ENCODE measurements around the gene LILRB1.
A peak's percentile ranks its signal among the peaks of the same experiment; 100 is the strongest.
"Not testable (repeated sequence)": the region's sequence is repeated elsewhere in the genome, so short reads cannot be mapped to it uniquely, and the experiment has no call there.

The LILRB1 gene

DNA sequence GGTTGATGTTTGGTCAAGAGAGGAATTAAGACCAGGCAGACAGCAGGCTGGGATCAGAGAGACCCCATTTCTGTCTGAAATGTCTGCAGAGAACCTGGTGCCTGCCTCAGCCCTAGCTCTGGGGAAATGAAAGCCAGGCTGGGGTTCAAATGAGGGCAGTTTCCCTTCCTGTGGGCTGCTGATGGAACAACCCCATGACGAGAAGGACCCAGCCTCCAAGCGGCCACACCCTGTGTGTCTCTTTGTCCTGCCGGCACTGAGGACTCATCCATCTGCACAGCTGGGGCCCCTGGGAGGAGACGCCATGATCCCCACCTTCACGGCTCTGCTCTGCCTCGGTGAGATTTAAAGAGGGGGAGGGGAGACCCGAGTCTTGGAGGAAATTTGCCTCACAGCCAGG, 32.4 kb downstream of the LILRB1 start, which contains the start of gene LILRB4:
Gene LILRB4 (plus strand): TSS at position 256 of the 400 bp plus-strand sequence. CDS start 49 bp downstream, at position 305.
- DNase-seq (ENCODE audit: low read depth): no peak

DNA sequence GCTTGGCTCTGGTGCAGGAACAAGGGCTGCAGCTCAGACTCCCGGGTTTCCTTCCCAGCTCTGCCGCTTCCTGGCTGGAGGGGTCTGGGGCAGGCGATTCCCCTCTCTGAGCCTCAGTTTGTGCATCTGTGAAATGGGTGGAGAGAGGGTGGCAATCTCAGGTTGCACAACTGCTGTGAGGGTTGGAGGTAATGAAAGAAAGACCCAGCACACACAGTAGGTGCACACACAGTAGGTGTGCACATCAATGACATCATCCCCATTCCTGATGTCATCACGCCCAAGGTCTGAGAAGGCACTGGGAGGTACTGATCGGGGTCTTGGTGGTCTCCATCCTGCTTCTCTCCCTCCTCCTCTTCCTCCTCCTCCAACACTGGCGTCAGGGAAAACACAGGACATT, 35.2 kb downstream of the LILRB1 start:
- no peak for DNase-seq (ENCODE audit: low read depth)

DNA sequence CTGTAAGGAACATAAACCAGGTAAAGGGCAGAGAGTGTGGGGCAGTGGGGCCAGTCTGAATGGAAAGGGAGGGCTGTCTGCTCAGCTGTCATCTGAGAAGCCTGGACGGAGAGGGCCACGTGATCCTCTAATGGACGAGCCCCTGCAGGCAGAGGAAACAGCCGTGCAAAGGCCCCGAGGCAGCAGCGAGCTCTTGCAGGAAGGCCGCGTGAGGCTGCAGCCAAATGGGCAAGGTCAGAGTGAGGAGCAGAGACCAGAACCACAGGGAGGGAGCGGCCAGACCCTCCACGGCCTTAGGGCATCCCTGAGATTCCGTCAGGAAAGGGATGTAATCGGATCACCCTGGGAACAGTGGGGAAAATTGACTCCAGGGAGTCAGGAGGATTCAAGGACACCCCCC, 36.9 kb downstream of the LILRB1 start:
- DNase-seq (ENCODE audit: low read depth): no peak

DNA sequence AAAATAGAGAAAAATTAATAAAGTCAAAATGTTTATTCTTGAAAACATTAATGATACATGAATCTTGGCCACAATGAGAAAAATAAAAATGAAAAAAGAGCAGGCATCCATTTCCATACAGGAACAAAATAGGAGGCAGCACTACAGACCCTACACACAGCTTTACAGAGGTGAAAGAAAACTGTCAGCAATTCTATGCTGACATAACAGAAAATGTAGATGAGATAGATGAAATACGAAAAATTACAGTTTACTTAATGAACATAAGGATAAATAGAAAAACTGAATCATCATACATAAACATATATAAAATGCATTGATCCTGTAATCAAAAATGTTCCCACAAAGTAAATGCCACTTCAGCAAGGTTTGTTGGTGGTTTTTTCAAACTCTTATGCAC, 38.1 kb downstream of the LILRB1 start:
- no peak for DNase-seq (ENCODE audit: low read depth)

DNA sequence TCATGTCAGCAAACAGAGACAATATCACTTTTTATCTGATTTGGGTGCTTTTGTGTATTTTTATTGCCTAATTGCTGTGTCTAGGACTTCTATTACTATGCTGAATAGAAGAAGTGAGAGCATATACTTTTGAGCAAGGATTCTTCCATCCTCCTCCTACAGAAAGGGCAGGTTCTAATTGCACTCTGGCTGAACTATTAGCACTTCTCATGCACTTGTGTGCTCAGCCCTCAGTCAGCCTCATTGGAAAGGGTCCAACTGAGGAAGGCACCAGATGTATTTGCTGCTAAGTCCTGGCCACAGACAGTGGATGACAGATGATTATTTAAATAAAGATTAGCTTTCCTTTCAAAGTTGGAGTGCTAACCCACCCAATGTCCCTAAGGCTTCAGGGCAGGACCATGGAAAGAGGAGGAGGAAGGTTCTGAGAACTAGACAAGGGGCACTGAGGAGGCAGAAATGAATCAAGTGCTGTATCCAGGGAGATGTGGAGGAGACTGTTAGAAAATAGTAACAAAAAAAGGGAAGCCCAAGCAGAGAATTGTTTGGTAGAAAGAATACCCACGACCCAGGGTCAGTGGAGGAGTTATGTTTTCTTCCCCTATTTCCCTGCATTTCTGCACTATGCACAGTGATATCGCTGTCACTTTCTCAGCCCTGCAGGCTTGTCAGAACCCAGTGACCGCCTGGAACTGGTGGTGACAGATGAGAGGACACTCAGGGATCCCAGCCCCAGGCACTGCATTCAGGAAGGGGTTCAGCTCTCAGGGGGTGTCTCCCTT, 40.5 kb downstream of the LILRB1 start:
- no peak for DNase-seq (ENCODE audit: low read depth)

DNA sequence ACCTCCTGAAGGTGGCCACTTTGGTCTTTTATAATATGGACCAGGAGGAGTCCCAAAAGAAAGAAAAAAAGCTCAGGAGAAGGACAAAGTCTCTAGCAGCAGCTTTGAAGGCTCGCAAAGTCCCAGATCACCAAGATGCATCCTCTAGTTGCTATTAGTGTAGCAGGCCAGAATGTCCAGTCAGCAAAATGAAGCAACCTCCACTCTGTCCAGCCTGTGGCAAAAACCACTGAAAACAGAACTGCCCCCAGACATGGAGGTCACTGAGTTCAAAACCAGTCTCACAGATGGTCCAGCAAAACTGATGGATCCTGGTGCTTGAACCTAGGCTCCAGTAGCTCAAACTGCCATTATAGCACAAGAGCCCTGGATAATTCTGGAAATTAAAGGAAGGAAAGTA, 42.9 kb downstream of the LILRB1 start:
- DNase-seq (ENCODE audit: low read depth): no peak

DNA sequence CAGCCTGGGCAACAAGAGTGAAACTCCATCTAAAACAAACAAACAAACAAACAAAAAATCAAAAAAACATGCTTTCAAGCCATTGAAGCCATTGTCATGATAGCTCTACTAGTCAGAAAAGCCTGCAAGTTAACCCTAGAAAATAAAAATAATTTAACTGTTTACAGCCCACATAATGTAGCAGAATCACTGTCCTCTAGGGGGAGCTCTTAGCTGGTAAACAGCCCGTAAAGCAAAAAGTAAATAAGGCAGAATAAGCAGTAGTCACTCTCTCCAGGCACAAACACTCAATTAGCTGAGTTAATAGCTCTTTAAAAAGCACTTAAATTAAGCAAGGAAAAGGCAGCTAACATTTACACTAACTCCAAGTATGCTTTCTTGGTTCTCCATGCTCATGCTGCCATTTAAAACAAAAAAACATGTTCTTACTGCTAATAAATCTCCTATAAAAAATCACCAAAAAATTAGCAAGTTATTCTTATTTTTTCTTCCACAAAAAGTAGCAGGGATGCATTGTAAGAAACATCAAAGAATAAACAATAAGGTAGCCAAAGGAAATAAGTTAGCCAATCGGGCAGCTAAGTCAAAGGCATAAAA, 43.8 kb downstream of the LILRB1 start:
- DNase-seq (ENCODE audit: low read depth): peak; percentile 64

DNA sequence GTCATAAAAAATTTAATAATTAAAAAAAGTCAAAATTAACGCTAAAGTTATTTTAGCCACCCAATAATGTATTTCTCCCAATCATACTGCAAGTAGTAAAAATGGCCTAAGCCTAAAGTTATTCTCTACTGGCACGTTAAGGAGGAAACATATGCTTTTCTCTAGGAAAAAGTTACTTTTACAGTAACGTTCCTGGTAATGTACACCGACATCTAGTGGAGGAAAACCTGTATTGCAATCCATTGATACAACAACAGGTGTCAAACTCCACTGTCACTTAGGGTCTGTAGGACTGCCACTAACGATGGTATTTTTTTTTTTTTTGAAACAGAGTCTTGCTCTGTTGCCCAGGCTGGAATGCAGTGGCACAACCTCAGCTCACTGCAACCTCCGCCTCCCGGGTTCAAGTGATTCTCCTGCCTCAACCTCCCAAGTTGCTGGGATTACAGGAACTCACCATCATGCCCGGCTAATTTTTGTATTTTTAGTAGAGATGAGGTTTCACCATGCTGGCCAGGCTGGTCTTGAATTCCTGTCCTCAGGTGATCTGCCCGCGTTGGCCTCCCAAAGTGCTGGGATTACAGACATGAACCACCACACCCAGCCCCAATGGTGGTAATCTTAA, 46.0 kb downstream of the LILRB1 start:
- DNase-seq (ENCODE audit: low read depth): peak; percentile 51

DNA sequence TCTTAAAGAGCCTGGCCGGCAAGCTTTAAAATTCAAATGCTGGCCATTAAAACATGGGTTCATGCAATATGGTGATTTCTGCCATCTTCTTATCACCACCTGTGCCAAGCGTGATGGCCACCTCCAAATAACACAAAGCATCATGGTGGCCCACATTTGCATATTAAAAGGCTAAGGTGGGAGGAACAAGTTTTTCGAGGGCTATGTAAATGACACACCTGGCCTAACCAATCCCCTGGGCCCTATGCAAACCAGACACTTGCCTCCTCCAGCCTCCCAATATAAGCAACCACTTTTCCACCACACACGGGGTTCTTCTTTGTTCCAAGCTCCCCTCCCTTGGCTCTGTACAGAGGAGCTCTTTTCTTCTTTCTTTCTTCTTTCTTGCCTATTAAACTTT, 46.9 kb downstream of the LILRB1 start:
- DNase-seq (ENCODE audit: low read depth): no peak

DNA sequence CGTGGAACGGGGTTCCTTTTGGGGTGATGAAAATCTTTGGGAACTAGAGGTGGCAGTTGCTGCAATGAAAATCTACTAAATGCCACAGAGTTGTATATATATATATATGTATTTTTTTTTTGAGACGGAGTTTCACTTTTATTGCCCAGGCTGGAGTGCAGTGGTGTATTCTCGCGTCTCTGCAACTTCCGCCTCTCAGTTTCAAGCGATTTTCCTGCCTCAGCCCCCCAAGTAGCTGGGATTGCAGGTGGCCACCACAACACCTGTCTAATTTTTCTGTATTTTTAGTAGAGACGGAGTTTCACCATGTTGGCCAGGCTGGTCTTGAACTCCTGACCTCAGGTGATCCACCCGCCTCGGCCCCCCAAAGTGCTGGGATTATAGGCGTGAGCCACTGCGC, 51.3 kb downstream of the LILRB1 start:
- not testable (repeated sequence) for DNase-seq (ENCODE audit: low read depth)

DNA sequence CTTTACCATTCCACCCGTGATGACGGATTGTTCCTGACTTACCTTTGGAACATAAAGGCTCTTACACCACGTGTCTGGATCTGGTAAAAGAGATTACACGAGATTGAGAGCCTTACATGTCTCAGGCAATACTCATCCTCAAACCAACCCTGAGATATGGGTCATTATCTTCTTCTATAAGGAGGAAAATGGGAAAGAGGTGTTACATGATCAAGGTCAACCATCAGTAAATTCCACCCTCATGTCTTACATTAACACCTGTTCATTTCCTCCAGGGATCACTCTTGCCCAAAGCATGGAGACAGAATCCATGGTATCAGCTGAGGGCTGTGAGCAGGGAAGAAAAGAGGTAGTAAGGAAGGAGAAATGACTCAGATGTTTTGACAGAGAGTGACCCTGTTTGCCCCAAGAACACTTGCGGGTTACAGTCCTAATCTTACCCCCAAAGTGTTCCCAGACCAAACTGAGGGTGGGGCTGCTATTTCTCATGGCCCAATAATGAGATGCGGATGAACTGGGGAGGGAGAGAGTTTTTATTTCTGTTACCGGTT, 52.1 kb downstream of the LILRB1 start:
- no peak for DNase-seq (ENCODE audit: low read depth)

DNA sequence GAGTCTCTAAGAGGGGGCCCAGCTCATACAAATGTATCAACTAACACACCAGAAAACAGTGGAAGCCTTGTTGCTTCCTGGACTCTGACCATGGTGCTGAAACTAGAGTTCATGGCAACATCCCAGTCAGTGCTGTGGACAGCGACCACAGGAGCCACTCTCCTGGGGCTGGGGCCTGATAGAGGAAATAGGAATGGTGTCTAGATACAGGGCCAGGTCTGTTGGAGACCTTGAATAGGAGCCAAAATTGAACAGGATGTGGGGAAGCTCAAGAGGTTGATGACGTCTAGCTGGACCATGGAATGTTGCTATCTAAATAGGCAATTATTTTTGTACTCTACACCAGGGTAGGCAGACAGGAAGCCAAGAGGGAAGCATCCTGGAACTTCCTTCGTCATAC, 54.2 kb downstream of the LILRB1 start:
- peak; percentile 23 for DNase-seq (ENCODE audit: low read depth)

Measured in ELR (cell line).